CD8-positive, alpha-beta memory T cell (primary cell): ENCODE measurements around the gene MARK3. TPM values are rescaled to one million over a fixed set of nuclear protein-coding genes. Genes with fewer than 3 reads are reported as not detected.

Experiments
- CTCF ChIA-PET: fragments of 350-600 bp; sonication (Branson Sonifier 250); formaldehyde crosslinking; loops from one replicate; lab custom pipeline; 2021; ENCODE audit warnings: antibody characterized with exemption; lab: Charles Lee
- POLR2A ChIA-PET: fragments of 350-600 bp; sonication (Branson Sonifier 250); formaldehyde crosslinking; loops from one replicate; lab custom pipeline; 2021; ENCODE audit warnings: antibody characterized with exemption; lab: Charles Lee
- DNase-seq, 5 donors: peaks; one replicate each; pipeline versions ENCODE4 v3.0.0 to v3.0.0-alpha.2; 2020 to 2022; ENCODE audit warnings: mixed read lengths in 1 of 5
- H3K27ac ChIP-seq: one replicate; pipeline ENCODE4 v1.7.0; 2013; ENCODE audit warnings: low read depth, mild to moderate bottlenecking, low read length, moderate library complexity
- H3K27me3 ChIP-seq: 2 replicates; pipeline ENCODE4 v1.7.0; 2013; ENCODE audit warnings: low read length, mild to moderate bottlenecking; ENCODE audit not compliant: insufficient read depth, poor library complexity, severe bottlenecking
- H3K36me3 ChIP-seq: 2 replicates; pipeline ENCODE4 v1.7.0; 2013; ENCODE audit warnings: mild to moderate bottlenecking, low read length, moderate library complexity; ENCODE audit not compliant: insufficient read depth
- H3K4me1 ChIP-seq: 2 replicates; pipeline ENCODE4 v1.7.0; 2013; ENCODE audit warnings: mild to moderate bottlenecking, low read length, moderate library complexity; ENCODE audit not compliant: insufficient read depth
- H3K4me3 ChIP-seq: 2 replicates; pipeline ENCODE4 v1.7.0; 2013; ENCODE audit warnings: mild to moderate bottlenecking, low read length
- H3K9me3 ChIP-seq: 2 replicates; pipeline ENCODE4 v1.7.0; 2013; ENCODE audit warnings: mild to moderate bottlenecking, low read length
- H3K27ac Mint-ChIP-seq, 8 donors: one replicate each; pipeline ENCODE4 v1.8.0; 2020 to 2021; ENCODE audit warnings: mixed read lengths in 8 of 8, mild to moderate bottlenecking in 6 of 8, inconsistent platforms in 3 of 8, moderate library complexity in 3 of 8
- H3K27me3 Mint-ChIP-seq, 2 donors: one replicate each; pipeline ENCODE4 v1.8.0; 2020 to 2021; ENCODE audit warnings: mixed read lengths in 2 of 2, mild to moderate bottlenecking in 1 of 2, moderate library complexity in 1 of 2
- H3K36me3 Mint-ChIP-seq, 3 donors: one replicate each; pipeline ENCODE4 v1.8.0; 2020 to 2021; ENCODE audit warnings: mixed read lengths in 3 of 3, inconsistent platforms in 1 of 3, mild to moderate bottlenecking in 1 of 3
- H3K4me1 Mint-ChIP-seq, 3 donors: one replicate each; pipeline ENCODE4 v1.8.0; 2020 to 2021; ENCODE audit warnings: mixed read lengths in 3 of 3, inconsistent platforms in 1 of 3, mild to moderate bottlenecking in 1 of 3
- H3K4me3 Mint-ChIP-seq, 7 donors: one replicate each; pipeline ENCODE4 v1.8.0; 2020 to 2021; ENCODE audit warnings: mixed read lengths in 7 of 7, mild to moderate bottlenecking in 6 of 7, moderate library complexity in 4 of 7, inconsistent platforms in 2 of 7
- H3K9me3 Mint-ChIP-seq, 5 donors: one replicate each; pipeline ENCODE4 v1.8.0; 2020 to 2022; ENCODE audit warnings: mixed read lengths in 5 of 5, mild to moderate bottlenecking in 3 of 5, moderate library complexity in 2 of 5, inconsistent platforms in 1 of 5
- polyA plus RNA-seq: library from polyadenylated mRNA; unstranded; fragments of 300-500 nt; fragmentation: Illumina TruSeq; gene quantifications from one replicate; pipeline ENCODE4 v1.2.3, GENCODE V29; 2021
- total RNA-seq, 2 experiments: library from RNA; stranded (reverse); gene quantifications; one replicate each; pipeline ENCODE4 v1.2.3, GENCODE V29; 2021

The MARK3 gene
- total and polyA plus RNA-seq, 3 experiments from 2014 or later = 45.7 to 92.7 (median 91.9) TPM

DNA sequence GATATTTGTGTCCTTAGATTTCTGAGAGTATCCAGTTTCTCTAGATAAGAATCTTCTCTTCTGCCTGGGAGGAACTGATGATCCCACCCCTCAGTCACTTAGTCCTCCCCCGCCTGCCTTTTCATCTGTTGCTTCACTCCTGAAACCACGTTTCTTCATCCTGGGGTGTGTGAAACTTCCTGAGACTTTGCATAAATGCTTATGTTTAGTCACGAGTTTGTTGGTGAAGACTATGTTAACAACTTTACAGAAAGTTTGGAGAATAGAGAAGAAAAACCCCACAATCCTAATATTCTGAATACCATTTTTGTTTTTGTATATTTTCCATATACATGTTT, 33.2 kb downstream of the MARK3 start:
- H3K36me3 Mint-ChIP-seq = peaks cover 0 to 57% (median 12%) of the 10 kb centered on the region in 3 donors
- peak overlapping the region in 5 of 8 donors; percentile 4 to 64 (median 38) for H3K27ac Mint-ChIP-seq
- no peaks in the 10 kb centered on the region for H3K9me3 ChIP-seq
- no peak for DNase-seq
- ChIA-PET CTCF (no interaction called here), POLR2A (no interaction called here)
- H3K9me3 Mint-ChIP-seq = no peaks in the 10 kb centered on the region
- peak overlapping the region; percentile 18 for H3K27ac ChIP-seq
- peaks cover 12% of the 10 kb centered on the region for H3K4me1 ChIP-seq
- H3K36me3 ChIP-seq = no peaks in the 10 kb centered on the region
- no peak overlapping the region for H3K4me3 Mint-ChIP-seq
- no peak overlapping the region for H3K4me3 ChIP-seq
- no peaks in the 10 kb centered on the region for H3K27me3 Mint-ChIP-seq
- peaks cover 40 to 72% (median 68%) of the 10 kb centered on the region in 3 donors for H3K4me1 Mint-ChIP-seq
- H3K27me3 ChIP-seq = no peaks in the 10 kb centered on the region

DNA sequence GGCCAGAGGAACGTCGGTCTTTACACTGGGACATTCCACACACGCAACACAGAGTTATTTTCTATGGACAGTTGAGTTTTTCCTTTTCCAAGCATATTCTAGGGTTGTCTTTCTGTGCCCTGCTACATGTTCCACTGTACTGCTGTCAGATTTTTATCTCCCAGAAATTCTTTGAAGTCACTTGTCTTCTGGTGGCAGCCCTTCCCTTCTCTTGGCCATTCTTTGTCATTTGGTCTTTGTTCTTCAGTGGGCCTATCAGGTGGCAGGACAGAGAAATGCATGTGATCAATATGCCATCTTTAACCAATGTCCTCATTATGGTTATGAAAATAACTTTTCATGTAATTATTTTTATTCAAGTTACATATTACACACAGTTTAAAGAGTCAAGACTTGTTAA, 36.3 kb downstream of the MARK3 start:
- H3K27me3 Mint-ChIP-seq = no peaks in the 10 kb centered on the region
- H3K9me3 ChIP-seq = no peaks in the 10 kb centered on the region
- no peak overlapping the region for H3K27ac ChIP-seq
- DNase-seq = no peak
- H3K4me3 Mint-ChIP-seq = no peak overlapping the region
- ChIA-PET POLR2A (no interaction called here), CTCF (no interaction called here)
- H3K4me1 Mint-ChIP-seq = peaks cover 41 to 77% (median 73%) of the 10 kb centered on the region in 3 donors
- H3K4me1 ChIP-seq = peaks cover 12% of the 10 kb centered on the region
- no peaks in the 10 kb centered on the region for H3K27me3 ChIP-seq
- H3K27ac Mint-ChIP-seq = peak overlapping the region in 3 of 8 donors; percentile 36 to 72 (median 61)
- no peak overlapping the region for H3K4me3 ChIP-seq
- H3K9me3 Mint-ChIP-seq = no peaks in the 10 kb centered on the region
- H3K36me3 Mint-ChIP-seq = peaks cover 0 to 52% (median 7%) of the 10 kb centered on the region in 3 donors
- no peaks in the 10 kb centered on the region for H3K36me3 ChIP-seq

DNA sequence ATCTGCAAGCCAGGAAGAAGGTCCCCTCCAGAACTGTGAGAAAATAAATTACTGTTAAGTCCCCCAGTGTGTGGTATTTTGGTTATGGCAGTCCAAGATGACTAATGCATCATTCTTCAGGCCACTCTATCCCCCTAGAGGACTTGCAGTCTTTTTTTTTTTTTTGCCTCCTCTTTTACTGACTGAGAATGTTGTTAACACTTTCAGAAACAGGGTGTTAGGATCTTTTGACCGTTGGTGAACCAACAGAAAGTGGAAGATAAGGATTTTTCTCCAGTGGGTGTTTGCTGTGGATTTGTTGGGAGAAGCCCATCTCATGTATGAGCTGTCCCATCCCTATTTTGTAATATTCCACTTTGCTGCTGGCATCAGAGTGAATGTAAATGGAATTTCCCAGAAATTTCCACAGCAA, 37.8 kb downstream of the MARK3 start:
- peaks cover 46 to 77% (median 73%) of the 10 kb centered on the region in 3 donors for H3K4me1 Mint-ChIP-seq
- H3K27ac Mint-ChIP-seq = peak overlapping the region in 3 of 8 donors; percentile 24 to 71 (median 55)
- no peak overlapping the region for H3K4me3 Mint-ChIP-seq
- CTCF ChIA-PET = no interaction called here
- Histone ChIP-seq H3K27ac (peak overlapping the region; percentile 8), H3K4me3 (no peak overlapping the region), H3K4me1 (peaks cover 23% of the 10 kb centered on the region), H3K36me3 (no peaks in the 10 kb centered on the region), H3K9me3 (no peaks in the 10 kb centered on the region), H3K27me3 (no peaks in the 10 kb centered on the region)
- POLR2A ChIA-PET = interaction anchor here (0.6 kb wide), 1 partner anchor 1612 kb away, joined by 3 read pairs; no protein-coding TSS in a partner anchor
- H3K9me3 Mint-ChIP-seq = no peaks in the 10 kb centered on the region
- H3K36me3 Mint-ChIP-seq = peaks cover 0 to 41% (median 5%) of the 10 kb centered on the region in 3 donors
- no peak for DNase-seq
- H3K27me3 Mint-ChIP-seq = no peaks in the 10 kb centered on the region

DNA sequence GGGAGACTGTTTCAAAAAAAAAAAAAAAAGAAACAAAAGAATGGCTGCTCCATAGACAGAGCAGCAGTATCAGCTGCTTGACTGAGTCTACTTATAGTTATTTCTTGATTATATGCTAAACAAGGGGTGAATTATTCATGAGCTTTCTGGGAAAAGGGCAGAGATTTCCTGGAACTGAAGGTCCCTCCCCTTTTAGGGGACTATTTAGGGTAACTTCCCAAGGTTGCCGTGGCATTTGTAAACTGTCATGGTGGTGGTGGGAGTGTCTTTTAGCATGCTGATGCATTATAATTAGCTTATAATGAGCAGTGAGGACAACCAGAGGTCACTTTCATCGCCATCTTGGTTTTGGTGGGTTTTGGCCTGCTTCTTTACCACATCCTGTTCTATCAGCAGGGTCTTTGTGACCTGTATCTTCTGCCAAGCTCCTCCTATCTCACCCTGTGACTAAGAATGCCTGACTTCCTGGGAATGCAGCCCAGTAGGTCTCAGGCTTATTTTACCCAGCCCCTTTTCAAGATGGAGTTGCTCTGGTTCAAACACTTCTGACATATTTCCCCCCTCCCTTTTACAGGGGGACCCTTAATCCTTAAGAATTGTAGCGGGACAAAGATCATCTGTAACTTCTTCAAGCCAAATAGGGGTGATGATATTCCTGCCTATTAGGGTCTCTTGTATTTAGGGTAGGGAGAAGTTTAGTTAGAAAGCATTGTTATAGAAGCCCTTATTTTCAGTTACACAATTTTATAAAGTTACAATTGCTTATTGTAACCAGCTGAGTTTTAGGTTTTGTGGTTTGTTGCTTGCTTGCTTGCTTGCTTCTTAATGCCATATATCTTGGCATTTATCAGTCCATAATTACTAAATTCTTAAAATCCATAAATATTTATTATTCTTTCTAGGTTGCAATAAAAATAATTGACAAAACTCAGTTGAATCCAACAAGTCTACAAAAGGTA, 42.5 kb downstream of the MARK3 start:
- Mint-ChIP-seq H3K27ac (peak overlapping the region in 7 of 8 donors; percentile 45 to 88 (median 70)), H3K4me1 (peaks cover 44 to 81% (median 70%) of the 10 kb centered on the region in 3 donors), H3K4me3 (peak overlapping the region in 4 of 7 donors; percentile 2 to 40 (median 26)), H3K9me3 (no peaks in the 10 kb centered on the region), H3K27me3 (no peaks in the 10 kb centered on the region), H3K36me3 (peaks cover 0 to 36% (median 0%) of the 10 kb centered on the region in 3 donors)
- DNase-seq = peak in 1 of 5 donors; percentile 4
- Histone ChIP-seq H3K27me3 (no peaks in the 10 kb centered on the region), H3K36me3 (no peaks in the 10 kb centered on the region), H3K9me3 (no peaks in the 10 kb centered on the region), H3K4me3 (no peak overlapping the region), H3K4me1 (peaks cover 21% of the 10 kb centered on the region), H3K27ac (peak overlapping the region; percentile 13)
- ChIA-PET CTCF (no interaction called here), POLR2A (no interaction called here)

DNA sequence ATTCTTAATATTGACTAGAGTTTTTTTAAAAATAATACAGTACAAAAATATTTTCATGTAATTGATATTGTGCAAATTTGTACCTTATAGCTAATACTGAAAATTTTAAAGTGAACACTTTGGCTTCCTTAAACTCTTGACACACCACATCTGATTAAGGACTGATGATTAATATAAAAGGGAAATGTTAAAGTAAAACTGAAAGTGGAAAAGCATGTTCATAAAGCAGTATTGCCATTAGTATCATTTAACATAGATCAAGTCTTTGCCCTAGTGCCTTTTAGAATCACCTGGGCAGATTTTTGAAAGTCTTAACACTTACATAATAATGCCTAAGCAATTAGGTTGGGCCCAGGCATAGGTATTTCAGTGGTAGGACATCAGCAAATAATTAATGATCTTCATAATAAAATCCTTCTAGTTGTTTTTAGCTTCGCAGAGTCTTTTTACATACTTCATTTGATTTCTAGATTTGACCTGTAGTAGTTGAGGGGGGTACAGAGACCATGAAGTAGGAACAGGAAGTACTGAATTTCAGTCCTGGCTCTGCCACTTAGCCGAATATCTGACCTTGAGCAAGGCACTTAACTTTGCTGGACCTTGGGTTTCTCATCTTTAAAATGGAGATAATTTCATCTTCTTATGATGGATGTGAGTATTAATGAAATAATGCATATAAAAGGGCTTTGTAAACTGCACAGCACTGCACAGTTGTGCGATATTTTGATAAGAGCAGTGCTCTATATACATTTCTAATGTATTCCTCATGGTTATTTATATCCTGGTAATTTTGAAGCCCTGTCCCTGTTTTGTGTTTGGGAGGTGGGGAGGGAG, 43.7 kb downstream of the MARK3 start:
- Mint-ChIP-seq H3K36me3 (peaks cover 0 to 34% (median 1%) of the 10 kb centered on the region in 3 donors), H3K4me1 (peaks cover 44 to 75% (median 68%) of the 10 kb centered on the region in 3 donors), H3K27ac (peak overlapping the region; percentile 46 to 83 (median 78)), H3K27me3 (no peaks in the 10 kb centered on the region), H3K4me3 (peak overlapping the region in 6 of 7 donors; percentile 19 to 64 (median 50)), H3K9me3 (no peaks in the 10 kb centered on the region)
- no peaks in the 10 kb centered on the region for H3K27me3 ChIP-seq
- no peak overlapping the region for H3K4me3 ChIP-seq
- H3K4me1 ChIP-seq = peaks cover 21% of the 10 kb centered on the region
- H3K9me3 ChIP-seq = no peaks in the 10 kb centered on the region
- H3K27ac ChIP-seq = no peak overlapping the region
- no peaks in the 10 kb centered on the region for H3K36me3 ChIP-seq
- ChIA-PET CTCF (no interaction called here), POLR2A (no interaction called here)
- no peak for DNase-seq

DNA sequence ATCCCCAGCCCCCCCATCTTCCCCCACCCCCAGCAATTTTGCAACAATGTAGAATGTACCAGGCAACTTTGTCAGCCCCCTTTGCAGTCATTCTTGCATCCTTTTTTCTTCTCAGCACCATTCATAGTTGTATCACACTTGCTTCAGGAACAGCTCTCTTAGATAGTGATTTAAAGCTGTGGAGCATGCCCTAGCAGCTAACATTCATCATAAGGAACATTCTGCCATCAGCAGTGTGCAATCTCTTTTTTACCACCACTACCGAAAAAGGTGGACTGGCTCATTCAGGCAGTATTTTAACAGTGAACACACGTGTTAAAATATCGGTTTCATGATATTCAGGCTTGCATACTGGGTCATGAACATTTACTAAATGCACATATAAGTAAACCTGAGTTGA, 45.1 kb downstream of the MARK3 start:
- CTCF ChIA-PET = no interaction called here

DNA sequence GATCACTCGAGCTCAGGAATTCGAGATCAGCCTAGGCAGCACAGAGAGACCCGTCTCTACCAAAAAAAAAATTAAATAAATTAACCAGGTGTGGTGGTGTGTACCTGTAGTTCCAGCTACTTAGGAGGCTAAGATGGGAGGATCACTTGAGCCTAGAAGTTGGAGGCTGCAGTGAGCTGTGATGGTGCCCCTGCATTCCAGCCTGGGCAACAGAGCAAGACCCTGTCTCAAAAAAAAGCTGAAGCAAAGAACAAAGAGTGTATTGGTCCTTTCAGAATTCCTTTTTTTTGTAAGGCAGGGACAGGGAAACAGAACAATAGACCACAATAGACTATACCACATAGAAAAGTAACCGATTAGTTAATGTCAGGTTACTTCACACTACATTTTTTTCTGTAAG, 47.4 kb downstream of the MARK3 start:
- Mint-ChIP-seq H3K27ac (no peak overlapping the region), H3K4me3 (no peak overlapping the region), H3K4me1 (peaks cover 41 to 69% (median 63%) of the 10 kb centered on the region in 3 donors), H3K9me3 (no peaks in the 10 kb centered on the region), H3K36me3 (peaks cover 0 to 44% (median 4%) of the 10 kb centered on the region in 3 donors), H3K27me3 (no peaks in the 10 kb centered on the region)
- no peak overlapping the region for H3K4me3 ChIP-seq
- H3K4me1 ChIP-seq = peaks cover 15% of the 10 kb centered on the region
- DNase-seq = no peak
- H3K27me3 ChIP-seq = no peaks in the 10 kb centered on the region
- no peak overlapping the region for H3K27ac ChIP-seq
- ChIA-PET CTCF (interaction anchor here (0.7 kb wide), 1 partner anchor 1938 kb away, joined by 3 read pairs; no protein-coding TSS in a partner anchor), POLR2A (no interaction called here)
- H3K36me3 ChIP-seq = no peaks in the 10 kb centered on the region
- H3K9me3 ChIP-seq = no peaks in the 10 kb centered on the region

More for the DNA sequence above, 45.1 kb downstream of the MARK3 start:
- H3K9me3 Mint-ChIP-seq = no peaks in the 10 kb centered on the region
- H3K4me3 ChIP-seq = no peak overlapping the region
- peaks cover 0 to 40% (median 1%) of the 10 kb centered on the region in 3 donors for H3K36me3 Mint-ChIP-seq
- H3K27ac Mint-ChIP-seq = peak overlapping the region in 2 of 8 donors; percentile 10 to 65
- H3K27ac ChIP-seq = no peak overlapping the region
- H3K4me1 ChIP-seq = peaks cover 21% of the 10 kb centered on the region
- POLR2A ChIA-PET = interaction anchor here (1.7 kb wide), 1 partner anchor 17 kb away, joined by 3 read pairs; no protein-coding TSS in a partner anchor
- no peaks in the 10 kb centered on the region for H3K27me3 ChIP-seq
- no peaks in the 10 kb centered on the region for H3K9me3 ChIP-seq
- H3K4me3 Mint-ChIP-seq = no peak overlapping the region
- no peak for DNase-seq
- no peaks in the 10 kb centered on the region for H3K36me3 ChIP-seq
- peaks cover 51 to 81% (median 73%) of the 10 kb centered on the region in 3 donors for H3K4me1 Mint-ChIP-seq
- H3K27me3 Mint-ChIP-seq = no peaks in the 10 kb centered on the region
